ENCODE results near the gene NPC1. TPM values are rescaled to one million over a fixed set of nuclear protein-coding genes. Genes with fewer than 3 reads are reported as not detected.

NPC1 gene
- total RNA-seq, 1 donor from 2014 or later: 24.1 TPM

- Mint-ChIP-seq H3K9me3 (ENCODE audit: unreplicated experiment) (no peaks in the 10 kb centered on the region), H3K27me3 (ENCODE audit: unreplicated experiment) (no peaks in the 10 kb centered on the region), H3K4me3 (ENCODE audit: unreplicated experiment) (no peak overlapping the region), H3K27ac (ENCODE audit: unreplicated experiment) (no peak overlapping the region), H3K4me1 (ENCODE audit: unreplicated experiment) (peaks cover 11% of the 10 kb centered on the region), H3K36me3 (ENCODE audit: low read depth, unreplicated experiment) (peaks cover 40% of the 10 kb centered on the region)
- DNase-seq (ENCODE audit: low spot score): no peak
- TF ChIP-seq, protein P1, sequence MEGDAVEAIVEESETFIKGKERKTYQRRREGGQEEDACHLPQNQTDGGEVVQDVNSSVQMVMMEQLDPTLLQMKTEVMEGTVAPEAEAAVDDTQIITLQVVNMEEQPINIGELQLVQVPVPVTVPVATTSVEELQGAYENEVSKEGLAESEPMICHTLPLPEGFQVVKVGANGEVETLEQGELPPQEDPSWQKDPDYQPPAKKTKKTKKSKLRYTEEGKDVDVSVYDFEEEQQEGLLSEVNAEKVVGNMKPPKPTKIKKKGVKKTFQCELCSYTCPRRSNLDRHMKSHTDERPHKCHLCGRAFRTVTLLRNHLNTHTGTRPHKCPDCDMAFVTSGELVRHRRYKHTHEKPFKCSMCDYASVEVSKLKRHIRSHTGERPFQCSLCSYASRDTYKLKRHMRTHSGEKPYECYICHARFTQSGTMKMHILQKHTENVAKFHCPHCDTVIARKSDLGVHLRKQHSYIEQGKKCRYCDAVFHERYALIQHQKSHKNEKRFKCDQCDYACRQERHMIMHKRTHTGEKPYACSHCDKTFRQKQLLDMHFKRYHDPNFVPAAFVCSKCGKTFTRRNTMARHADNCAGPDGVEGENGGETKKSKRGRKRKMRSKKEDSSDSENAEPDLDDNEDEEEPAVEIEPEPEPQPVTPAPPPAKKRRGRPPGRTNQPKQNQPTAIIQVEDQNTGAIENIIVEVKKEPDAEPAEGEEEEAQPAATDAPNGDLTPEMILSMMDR (IDR thresholded peaks at IDR 0.05; ENCODE audit: unreplicated experiment): no peak
Measured at GRCh38 chr18:23523429-23524212, 62.7 kb downstream of the NPC1 start.

GRCh38 chr18:23521907-23522306 lies 64.4 kb downstream of the NPC1 start:
- DNase-seq (ENCODE audit: low spot score): no peak
- TF ChIP-seq, protein P1 (IDR thresholded peaks at IDR 0.05; ENCODE audit: unreplicated experiment): no peak
- Mint-ChIP-seq H3K36me3 (ENCODE audit: low read depth, unreplicated experiment) (peaks cover 40% of the 10 kb centered on the region), H3K9me3 (ENCODE audit: unreplicated experiment) (no peaks in the 10 kb centered on the region), H3K27me3 (ENCODE audit: unreplicated experiment) (no peaks in the 10 kb centered on the region), H3K4me3 (ENCODE audit: unreplicated experiment) (no peak overlapping the region), H3K27ac (ENCODE audit: unreplicated experiment) (no peak overlapping the region), H3K4me1 (ENCODE audit: unreplicated experiment) (peaks cover 11% of the 10 kb centered on the region)

GRCh38 chr18:23521271-23521670 lies 65.0 kb downstream of the NPC1 start:
- no peak overlapping the region for H3K27ac Mint-ChIP-seq (ENCODE audit: unreplicated experiment)
- H3K9me3 Mint-ChIP-seq (ENCODE audit: unreplicated experiment): no peaks in the 10 kb centered on the region
- no peak overlapping the region for H3K4me3 Mint-ChIP-seq (ENCODE audit: unreplicated experiment)
- H3K27me3 Mint-ChIP-seq (ENCODE audit: unreplicated experiment): no peaks in the 10 kb centered on the region
- peaks cover 11% of the 10 kb centered on the region for H3K4me1 Mint-ChIP-seq (ENCODE audit: unreplicated experiment)
- H3K36me3 Mint-ChIP-seq (ENCODE audit: low read depth, unreplicated experiment): peaks cover 36% of the 10 kb centered on the region
- DNase-seq (ENCODE audit: low spot score): no peak
- TF ChIP-seq, protein P1 (IDR thresholded peaks at IDR 0.05; ENCODE audit: unreplicated experiment): no peak

DNA sequence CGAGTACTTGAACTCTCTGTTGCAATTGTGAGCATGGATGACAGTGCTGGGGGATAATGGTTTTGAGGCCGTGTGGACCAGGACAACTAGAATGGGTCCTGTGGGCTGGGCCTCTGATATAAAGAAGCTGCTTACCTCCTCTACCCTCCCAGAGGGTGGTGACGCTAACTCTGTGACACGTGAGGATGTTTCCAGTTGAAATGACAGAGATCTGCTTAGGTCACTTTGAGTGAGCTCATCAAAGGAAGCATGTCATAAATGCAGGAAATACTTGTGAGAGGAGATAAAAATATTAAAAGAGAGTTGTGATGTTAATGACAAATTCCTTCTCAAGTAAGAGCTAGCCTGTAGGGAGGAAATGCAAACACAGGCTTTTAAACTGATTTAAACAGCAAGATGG lies 66.6 kb downstream of the NPC1 start:
- H3K9me3 Mint-ChIP-seq (ENCODE audit: unreplicated experiment): no peaks in the 10 kb centered on the region
- TF ChIP-seq, protein P1 (IDR thresholded peaks at IDR 0.05; ENCODE audit: unreplicated experiment): no peak
- H3K4me1 Mint-ChIP-seq (ENCODE audit: unreplicated experiment): peaks cover 11% of the 10 kb centered on the region
- no peak for DNase-seq (ENCODE audit: low spot score)
- H3K4me3 Mint-ChIP-seq (ENCODE audit: unreplicated experiment): peak overlapping the region; percentile 16
- H3K36me3 Mint-ChIP-seq (ENCODE audit: low read depth, unreplicated experiment): peaks cover 32% of the 10 kb centered on the region
- H3K27ac Mint-ChIP-seq (ENCODE audit: unreplicated experiment): no peak overlapping the region
- no peaks in the 10 kb centered on the region for H3K27me3 Mint-ChIP-seq (ENCODE audit: unreplicated experiment)

- Mint-ChIP-seq H3K9me3 (ENCODE audit: unreplicated experiment) (no peaks in the 10 kb centered on the region), H3K4me1 (ENCODE audit: unreplicated experiment) (no peaks in the 10 kb centered on the region), H3K4me3 (ENCODE audit: unreplicated experiment) (no peak overlapping the region), H3K36me3 (ENCODE audit: low read depth, unreplicated experiment) (peaks cover 21% of the 10 kb centered on the region), H3K27me3 (ENCODE audit: unreplicated experiment) (peaks cover 3% of the 10 kb centered on the region), H3K27ac (ENCODE audit: unreplicated experiment) (no peak overlapping the region)
- DNase-seq (ENCODE audit: low spot score): peak; percentile 72
- TF ChIP-seq, protein P1 (IDR thresholded peaks at IDR 0.05; ENCODE audit: unreplicated experiment): peak; percentile 65
Measured at GRCh38 chr18:23515911-23516546, 70.3 kb downstream of the NPC1 start.

Measured in endothelial cell (in vitro differentiated cells).